Measurements from ENCODE around the gene FBXW9. TPM values are rescaled to one million over a fixed set of nuclear protein-coding genes. Genes with fewer than 3 reads are reported as not detected.

Gene FBXW9
- total RNA-seq, 2 donors from 2014 or later = 3.9 to 4.0 TPM

DNA sequence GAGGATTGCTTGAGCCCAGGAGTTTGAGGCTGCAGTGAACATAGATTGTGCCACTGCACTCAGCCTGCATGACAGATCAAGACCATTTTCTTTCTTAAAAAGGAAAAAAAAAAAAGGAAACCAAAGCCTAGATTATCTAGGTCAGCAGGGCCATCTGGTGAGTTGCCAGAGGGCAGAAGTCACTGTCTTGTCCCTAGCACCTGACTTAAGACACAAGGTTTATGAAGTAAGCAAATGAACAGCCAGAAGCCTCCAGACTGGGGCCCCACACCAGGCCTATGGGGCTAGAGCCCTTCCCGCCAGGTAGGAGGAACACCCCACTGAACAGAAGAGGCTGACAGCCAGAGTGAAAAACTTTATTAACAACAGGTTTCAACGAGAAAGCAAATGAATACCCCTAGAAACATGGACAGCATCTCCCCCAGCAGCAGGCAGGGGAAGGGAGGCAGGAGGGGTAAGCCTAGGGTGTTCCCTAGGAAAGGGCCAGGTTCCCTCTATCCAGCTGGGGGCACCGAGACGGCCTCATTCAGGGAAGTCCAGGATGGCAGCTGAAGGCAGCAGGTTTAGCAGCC, 28.6 kb downstream of the FBXW9 start:
- Histone ChIP-seq H3K4me1 (peaks cover 50% of the 10 kb centered on the region), H3K4me3 (no peak overlapping the region), H3K27me3 (no peaks in the 10 kb centered on the region), H3K9me3 (no peaks in the 10 kb centered on the region), H3K36me3 (replicated peaks in 1 of 2; ENCODE audit: insufficient read depth in 1 of 2, low read depth in 2 of 2) (peaks cover 7% of the 10 kb centered on the region in 2 donors), H3K27ac (no peak overlapping the region)
- 63% methylated on average over 3 to 4 of the region's 4 CpGs for WGBS, 2 donors
- no peak for ATAC-seq
- intact Hi-C loops (cut with DNase I) = no loop called here
- no peak for TF ChIP-seq POLR2A (IDR thresholded peaks at IDR 0.05)
- TF ChIP-seq, protein P1, sequence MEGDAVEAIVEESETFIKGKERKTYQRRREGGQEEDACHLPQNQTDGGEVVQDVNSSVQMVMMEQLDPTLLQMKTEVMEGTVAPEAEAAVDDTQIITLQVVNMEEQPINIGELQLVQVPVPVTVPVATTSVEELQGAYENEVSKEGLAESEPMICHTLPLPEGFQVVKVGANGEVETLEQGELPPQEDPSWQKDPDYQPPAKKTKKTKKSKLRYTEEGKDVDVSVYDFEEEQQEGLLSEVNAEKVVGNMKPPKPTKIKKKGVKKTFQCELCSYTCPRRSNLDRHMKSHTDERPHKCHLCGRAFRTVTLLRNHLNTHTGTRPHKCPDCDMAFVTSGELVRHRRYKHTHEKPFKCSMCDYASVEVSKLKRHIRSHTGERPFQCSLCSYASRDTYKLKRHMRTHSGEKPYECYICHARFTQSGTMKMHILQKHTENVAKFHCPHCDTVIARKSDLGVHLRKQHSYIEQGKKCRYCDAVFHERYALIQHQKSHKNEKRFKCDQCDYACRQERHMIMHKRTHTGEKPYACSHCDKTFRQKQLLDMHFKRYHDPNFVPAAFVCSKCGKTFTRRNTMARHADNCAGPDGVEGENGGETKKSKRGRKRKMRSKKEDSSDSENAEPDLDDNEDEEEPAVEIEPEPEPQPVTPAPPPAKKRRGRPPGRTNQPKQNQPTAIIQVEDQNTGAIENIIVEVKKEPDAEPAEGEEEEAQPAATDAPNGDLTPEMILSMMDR (IDR thresholded peaks at IDR 0.05) = no peak
- no peak for DNase-seq

DNA sequence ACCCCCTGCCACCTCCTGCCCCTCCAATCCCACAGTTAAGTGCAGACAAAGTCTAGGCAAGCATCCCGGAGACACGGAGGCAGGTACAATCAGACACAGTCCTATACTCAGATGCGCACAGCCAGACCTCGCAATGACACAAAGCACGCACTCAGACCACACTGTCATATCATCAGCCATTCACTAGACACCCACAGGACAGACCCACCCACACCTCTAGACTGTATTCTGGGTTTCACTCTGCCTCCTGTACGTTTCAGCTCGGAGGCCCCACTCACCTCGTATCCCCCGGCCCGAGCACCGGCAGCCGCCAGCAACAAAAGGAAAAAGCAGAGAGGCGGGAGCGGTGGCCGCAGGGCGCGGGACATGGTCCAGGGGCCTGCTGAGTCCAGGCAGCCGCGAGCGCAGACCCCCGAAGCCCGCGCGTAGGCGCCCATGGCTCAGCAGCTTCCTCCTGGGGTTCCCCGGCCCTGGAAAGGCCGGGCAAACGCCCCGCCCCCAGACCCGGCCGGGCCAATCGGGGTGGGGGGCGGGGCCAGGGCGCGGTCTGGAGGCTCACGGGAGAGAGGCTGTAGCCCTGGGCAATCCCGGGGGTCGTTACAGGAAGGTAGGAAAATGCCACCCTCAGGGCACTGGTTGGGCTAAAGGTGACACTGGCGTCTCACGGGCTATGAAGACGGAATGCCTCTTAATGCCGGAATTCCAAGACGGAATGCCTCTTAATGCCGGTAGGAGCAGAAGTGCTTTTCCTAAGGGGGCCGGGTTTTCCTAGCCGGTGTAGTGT, 30.0 kb downstream of the FBXW9 start, which contains the start of the genes MAN2B1 and WDR83:
TSS of gene MAN2B1 (minus strand) at position 478 of the 784 bp plus-strand sequence. CDS start at position 437, 41 bp downstream.
TSS of gene WDR83 (plus strand) at position 543 of the 784 bp plus-strand sequence. CDS start 2,984 bp downstream, outside the sequence.
- no peaks in the 10 kb centered on the region for H3K9me3 ChIP-seq
- WGBS, 2 donors = 0 to 1% methylated on average over 3 to 43 of the region's 46 CpGs
- peaks cover 7% of the 10 kb centered on the region in 2 donors for H3K36me3 ChIP-seq (replicated peaks in 1 of 2; ENCODE audit: insufficient read depth in 1 of 2, low read depth in 2 of 2)
- TF ChIP-seq, protein P1 (IDR thresholded peaks at IDR 0.05) = no peak
- TF ChIP-seq POLR2A (IDR thresholded peaks at IDR 0.05) = peak; percentile 21 to 57 (median 48)
- H3K4me3 ChIP-seq = peak within 1 kb of the TSS; percentile 54 to 72
- peak within 1 kb of the TSS; percentile 56 to 77 (median 66) for H3K27ac ChIP-seq
- ATAC-seq = peak; percentile 82
- intact Hi-C loops (cut with DNase I) = no loop called here
- no peaks in the 10 kb centered on the region for H3K27me3 ChIP-seq
- DNase-seq = peak; percentile 74 to 83 (median 76)
- peaks cover 44% of the 10 kb centered on the region for H3K4me1 ChIP-seq

DNA sequence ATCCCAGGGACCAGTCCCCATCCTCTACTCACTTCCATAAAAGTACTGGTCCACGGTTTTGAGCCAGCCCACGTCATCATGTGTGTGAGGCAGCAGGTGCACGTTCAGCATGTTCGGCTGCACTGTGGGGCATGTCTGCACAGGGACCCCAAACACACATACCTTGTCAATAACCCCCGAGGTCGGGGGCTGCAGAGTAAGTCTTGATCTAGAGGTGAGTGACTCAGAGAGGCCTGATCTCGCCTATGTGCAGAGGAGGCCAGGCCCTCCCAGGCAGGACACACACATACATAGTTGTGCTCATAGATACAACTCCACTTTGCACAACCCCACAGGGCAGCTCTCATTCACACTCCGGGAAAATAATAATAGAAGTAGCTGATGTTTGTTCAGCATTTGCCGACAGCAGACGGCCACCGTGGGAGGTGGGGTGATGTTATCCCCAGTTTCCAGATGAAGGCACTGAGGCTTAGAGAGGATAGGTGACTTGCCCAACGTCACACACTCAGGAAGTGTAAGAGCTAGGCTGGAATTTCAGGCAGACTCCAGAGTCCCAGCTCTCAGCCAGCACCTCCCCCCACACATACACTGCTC, 30.7 kb downstream of the FBXW9 start:
- TF ChIP-seq, protein P1 (IDR thresholded peaks at IDR 0.05) = no peak
- no peak for TF ChIP-seq POLR2A (IDR thresholded peaks at IDR 0.05)
- 21 to 38% methylated on average over 11 to 12 of the region's 12 CpGs for WGBS, 2 donors
- intact Hi-C loops (cut with DNase I) = no loop called here
- ATAC-seq (peak; percentile 1), DNase-seq (no peak)
- peaks cover 7 to 13% of the 10 kb centered on the region in 2 donors for H3K36me3 ChIP-seq (replicated peaks in 1 of 2; ENCODE audit: insufficient read depth in 1 of 2, low read depth in 2 of 2)
- peaks cover 41% of the 10 kb centered on the region for H3K4me1 ChIP-seq
- no peaks in the 10 kb centered on the region for H3K9me3 ChIP-seq
- H3K4me3 ChIP-seq = peak overlapping the region in 1 of 2 donors; percentile 72
- H3K27ac ChIP-seq = peak overlapping the region in 1 of 4 donors; percentile 69
- no peaks in the 10 kb centered on the region for H3K27me3 ChIP-seq

DNA sequence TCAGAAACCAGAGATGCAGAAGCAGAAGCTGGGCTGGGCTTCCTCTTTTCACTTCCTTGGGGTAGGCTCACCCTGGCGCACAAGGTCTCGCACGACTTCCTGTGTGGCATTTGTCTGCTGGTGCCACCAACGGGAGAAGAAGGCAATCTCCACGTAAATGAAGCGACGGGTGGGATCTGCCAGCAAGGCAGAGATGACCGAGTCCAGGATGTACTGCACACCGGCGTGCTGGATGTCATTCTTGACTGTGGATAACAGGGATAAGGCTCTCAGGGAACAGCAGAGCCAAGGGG, 31.2 kb downstream of the FBXW9 start:
- Histone ChIP-seq H3K4me3 (no peak overlapping the region), H3K36me3 (replicated peaks in 1 of 2; ENCODE audit: insufficient read depth in 1 of 2, low read depth in 2 of 2) (peaks cover 7 to 13% of the 10 kb centered on the region in 2 donors), H3K9me3 (no peaks in the 10 kb centered on the region), H3K27me3 (no peaks in the 10 kb centered on the region), H3K4me1 (peaks cover 36% of the 10 kb centered on the region), H3K27ac (no peak overlapping the region)
- intact Hi-C loops (cut with DNase I) = no loop called here
- ATAC-seq (no peak), DNase-seq (peak in 1 of 4 donors; percentile 70)
- TF ChIP-seq POLR2A (IDR thresholded peaks at IDR 0.05) = peak in 1 of 3 donors; percentile 11
- TF ChIP-seq, protein P1 (IDR thresholded peaks at IDR 0.05) = no peak
- 78 to 85% methylated on average over 10 of the region's 10 CpGs for WGBS, 2 donors
